Activated CD8-positive, alpha-beta memory T cell treated with anti-CD3 and anti-CD28 coated beads for 36 hours (primary cell): ENCODE results near the gene SNX9. TPM values are rescaled to one million over a fixed set of nuclear protein-coding genes. Genes with fewer than 3 reads are reported as not detected.

ENCODE experiments used
- CTCF ChIA-PET: fragments of 350-600 bp; sonication (Branson Sonifier 250); formaldehyde crosslinking; loops from one replicate; lab custom pipeline; 2021; ENCODE audit warnings: antibody characterized with exemption; lab: Charles Lee
- POLR2A ChIA-PET: fragments of 350-600 bp; sonication (Branson Sonifier 250); formaldehyde crosslinking; loops from one replicate; lab custom pipeline; 2021; ENCODE audit warnings: antibody characterized with exemption; lab: Charles Lee
- total RNA-seq, 2 experiments: library from RNA; stranded (reverse); gene quantifications; one replicate each; pipeline ENCODE4 v1.2.3, GENCODE V29; 2021

SNX9 gene
- total RNA-seq, 2 experiments from 2014 or later = 72.2 to 76.4 TPM

DNA sequence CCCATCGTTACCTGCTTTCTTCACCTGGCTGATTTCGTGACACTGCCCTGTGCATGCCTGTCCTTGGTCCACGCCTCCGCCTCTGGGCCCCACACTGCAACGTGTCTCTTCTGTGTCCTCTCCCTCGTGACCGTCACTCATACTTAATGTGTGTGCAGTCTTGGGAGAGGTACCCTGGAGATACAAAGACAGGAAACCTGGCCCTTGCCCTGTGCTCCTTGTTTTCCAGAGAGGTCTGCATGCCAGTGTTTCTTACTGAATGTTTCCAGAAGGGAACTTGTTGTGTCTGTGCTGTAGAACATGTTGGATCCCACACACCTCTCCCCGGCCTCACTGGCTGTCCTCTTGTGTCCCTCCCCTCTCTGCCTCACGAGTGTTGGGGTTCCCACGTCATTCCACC, 45.8 kb downstream of the SNX9 start:
- ChIA-PET CTCF (no interaction called here), POLR2A (no interaction called here)

DNA sequence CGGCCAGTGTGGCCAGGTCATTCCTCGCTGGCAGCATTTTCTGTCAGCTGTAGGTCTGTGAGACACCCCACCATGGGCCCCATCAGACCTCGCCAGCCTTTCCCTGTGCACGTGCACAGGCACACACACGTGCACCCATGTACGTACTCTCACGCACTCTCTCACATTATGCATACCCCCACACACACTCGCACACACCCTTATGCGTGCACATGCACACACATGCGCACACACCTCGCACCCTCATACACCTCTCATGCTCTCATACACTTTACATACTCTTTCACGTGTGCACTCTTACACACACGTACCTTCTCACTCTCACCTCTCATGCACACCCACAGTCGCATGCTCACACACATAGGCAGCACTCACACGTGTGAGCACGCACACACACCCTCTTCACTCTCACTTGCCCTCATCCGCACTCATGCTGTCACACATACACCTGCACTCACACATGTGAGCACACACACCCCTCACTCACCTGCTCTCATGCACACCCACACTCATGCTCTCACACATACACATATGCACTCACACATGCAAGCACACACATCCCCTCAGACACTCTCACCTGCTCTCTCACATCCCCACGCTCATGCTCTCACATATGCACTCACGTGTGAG, 46.7 kb downstream of the SNX9 start:
- ChIA-PET CTCF (no interaction called here), POLR2A (no interaction called here)

GRCh38 chr6:157873735-157874344, 50.8 kb downstream of the SNX9 start:
- POLR2A ChIA-PET = interaction anchor here (1.2 kb wide), 1 partner anchor 116 kb away, joined by 3 read pairs; no protein-coding TSS in a partner anchor
- CTCF ChIA-PET = interaction anchor here (0.7 to 2.3 kb wide), 12 partner anchors 12 to 198 kb away, joined by 3 to 22 read pairs (median 4); no protein-coding TSS in a partner anchor

- POLR2A ChIA-PET = interaction anchor here (1.1 kb wide), 1 partner anchor 33 kb away, joined by 3 read pairs; no protein-coding TSS in a partner anchor
Measured at GRCh38 chr6:157877149-157877548, 54.1 kb downstream of the SNX9 start.

GRCh38 chr6:157877573-157878438, 54.8 kb downstream of the SNX9 start:
- ChIA-PET CTCF (interaction anchor here (1.6 kb wide), 1 partner anchor 17 kb away, joined by 4 read pairs; no protein-coding TSS in a partner anchor), POLR2A (interaction anchor here (0.6 to 1.1 kb wide), 3 partner anchors 13 to 113 kb away, joined by 3 to 10 read pairs (median 3); no protein-coding TSS in a partner anchor)

More at GRCh38 chr6:157877149-157877548, 54.1 kb downstream of the SNX9 start:
- CTCF ChIA-PET = interaction anchor here (1.6 kb wide), 1 partner anchor 17 kb away, joined by 4 read pairs; no protein-coding TSS in a partner anchor

- ChIA-PET POLR2A (no interaction called here), CTCF (interaction anchor here (1.0 kb wide), 1 partner anchor 123 kb away, joined by 3 read pairs; no protein-coding TSS in a partner anchor)
Measured at GRCh38 chr6:157879034-157879872, 56.2 kb downstream of the SNX9 start.

DNA sequence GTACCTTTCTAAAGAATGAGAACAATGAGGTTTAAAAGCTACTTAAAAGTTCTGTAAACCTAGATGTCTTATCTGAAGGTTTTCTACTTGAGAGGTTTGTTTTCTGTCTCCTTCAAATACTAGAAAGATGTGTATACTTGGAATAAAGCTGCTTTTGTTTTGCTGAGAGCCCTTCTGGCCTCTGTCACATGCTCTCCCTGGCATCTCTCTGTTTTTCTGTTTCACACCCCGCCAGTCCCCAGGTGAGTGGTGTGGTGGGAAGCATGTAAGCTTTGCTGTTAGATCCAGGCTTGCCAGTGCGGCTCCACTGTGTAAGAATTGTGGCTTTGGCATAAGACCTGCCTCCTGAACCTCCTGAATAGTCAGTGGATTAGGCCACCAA, 56.8 kb downstream of the SNX9 start:
- ChIA-PET POLR2A (no interaction called here), CTCF (interaction anchor here (1.0 kb wide), 1 partner anchor 123 kb away, joined by 3 read pairs; no protein-coding TSS in a partner anchor)

GRCh38 chr6:157880534-157880933, 57.5 kb downstream of the SNX9 start:
- CTCF ChIA-PET = interaction anchor here (0.6 kb wide), 1 partner anchor 37 kb away, joined by 4 read pairs; no protein-coding TSS in a partner anchor
- POLR2A ChIA-PET = no interaction called here

GRCh38 chr6:157881342-157881741, 58.3 kb downstream of the SNX9 start:
- CTCF ChIA-PET = interaction anchor here (0.6 kb wide), 1 partner anchor 38 kb away, joined by 4 read pairs; no protein-coding TSS in a partner anchor
- POLR2A ChIA-PET = no interaction called here

GRCh38 chr6:157884756-157885155, 61.7 kb downstream of the SNX9 start:
- POLR2A ChIA-PET = no interaction called here

DNA sequence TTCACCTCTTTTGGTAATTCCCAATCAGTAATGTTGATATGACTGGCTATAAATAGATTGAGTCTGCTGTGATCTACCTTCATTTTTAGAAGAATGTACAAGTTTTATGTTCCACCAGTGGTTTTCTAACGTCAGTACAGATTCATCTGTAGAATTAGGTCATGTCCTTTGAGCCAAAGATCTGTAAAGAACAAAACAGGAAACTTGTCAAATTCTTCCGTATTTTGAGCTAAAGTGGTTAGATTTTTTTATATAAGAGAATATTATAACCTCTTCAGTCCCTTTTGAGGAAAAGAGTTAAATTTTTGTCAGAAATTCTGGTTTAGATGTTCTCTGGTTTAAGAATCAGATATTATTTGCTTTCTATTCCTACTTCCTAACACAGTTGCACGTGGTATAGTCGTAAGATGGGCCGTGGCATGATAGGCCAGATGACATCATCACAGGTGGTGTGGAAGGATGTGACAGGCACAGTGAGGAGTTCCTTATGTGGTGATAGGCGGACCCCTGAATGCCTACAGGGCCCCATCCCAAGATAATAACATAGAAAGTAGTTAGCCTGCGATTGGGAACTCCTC, 62.3 kb downstream of the SNX9 start:
- POLR2A ChIA-PET = interaction anchor here (1.2 kb wide), 1 partner anchor 124 kb away, joined by 3 read pairs; no protein-coding TSS in a partner anchor

More at GRCh38 chr6:157884756-157885155, 61.7 kb downstream of the SNX9 start:
- CTCF ChIA-PET = interaction anchor here (0.5 to 1.3 kb wide), 3 partner anchors 11 to 383 kb away, joined by 3 read pairs; partner anchors contain the start of gene SYNJ2

GRCh38 chr6:157885876-157886275, 62.8 kb downstream of the SNX9 start:
- POLR2A ChIA-PET = interaction anchor here (0.5 to 1.2 kb wide), 2 partner anchors 9 to 124 kb away, joined by 3 to 4 read pairs; no protein-coding TSS in a partner anchor
- CTCF ChIA-PET = interaction anchor here (0.6 to 1.4 kb wide), 5 partner anchors 12 to 129 kb away, joined by 3 to 5 read pairs (median 3); partner anchors contain the start of gene SYNJ2

More for the DNA sequence above, 62.3 kb downstream of the SNX9 start:
- CTCF ChIA-PET = interaction anchor here (0.5 to 1.4 kb wide), 5 partner anchors 12 to 383 kb away, joined by 3 to 5 read pairs (median 3); partner anchors contain the start of gene SYNJ2

GRCh38 chr6:157887892-157888291, 64.8 kb downstream of the SNX9 start:
- POLR2A ChIA-PET = no interaction called here
- CTCF ChIA-PET = no interaction called here

DNA sequence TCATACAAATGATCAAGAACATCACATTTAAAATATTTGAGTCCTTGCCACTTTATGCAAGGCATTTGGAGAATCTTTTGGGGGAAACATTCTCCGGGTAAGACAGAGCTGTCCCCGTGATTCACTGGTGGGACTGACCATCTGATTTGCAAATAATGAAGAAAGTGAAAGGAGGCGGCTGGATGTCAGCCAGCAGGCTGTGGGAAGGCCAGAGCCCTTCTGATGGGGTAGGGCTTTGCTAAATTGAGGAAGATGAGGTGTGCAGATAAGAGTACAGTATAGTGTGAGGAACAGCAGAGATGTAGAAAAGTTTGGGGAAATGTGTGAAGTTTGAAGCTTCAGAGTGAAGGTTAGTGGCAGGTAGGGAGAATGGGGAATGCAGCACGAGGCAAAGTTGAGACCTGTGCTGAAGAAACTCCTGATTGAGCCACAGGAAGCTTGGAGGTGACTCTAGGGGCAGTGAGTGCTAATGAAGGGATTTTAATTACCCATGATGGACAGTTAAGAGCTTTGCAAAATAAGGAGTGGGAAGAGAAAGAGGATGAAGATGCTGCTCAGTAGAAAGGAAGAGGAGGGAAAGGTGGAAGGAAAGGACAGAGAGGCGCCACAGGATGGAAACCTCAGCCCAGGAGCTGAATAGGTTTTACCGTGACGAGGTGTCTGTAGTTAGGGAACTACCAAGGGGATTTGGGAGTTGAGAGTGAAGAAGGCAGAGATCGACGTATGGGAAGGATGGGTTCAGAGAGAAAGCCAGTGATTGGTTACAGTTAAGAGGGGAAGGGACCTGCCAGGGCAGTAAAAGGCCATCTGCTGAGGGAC, 68.7 kb downstream of the SNX9 start:
- ChIA-PET CTCF (interaction anchor here (0.7 to 1.5 kb wide), 2 partner anchors 18 to 135 kb away, joined by 3 to 5 read pairs; no protein-coding TSS in a partner anchor), POLR2A (no interaction called here)

- CTCF ChIA-PET = interaction anchor here (0.7 to 1.5 kb wide), 2 partner anchors 19 to 136 kb away, joined by 3 to 5 read pairs; no protein-coding TSS in a partner anchor
- POLR2A ChIA-PET = no interaction called here
Measured at GRCh38 chr6:157892363-157892877, 69.4 kb downstream of the SNX9 start.

GRCh38 chr6:157893238-157893637, 70.2 kb downstream of the SNX9 start:
- ChIA-PET POLR2A (no interaction called here), CTCF (interaction anchor here (0.5 to 1.5 kb wide), 5 partner anchors 20 to 183 kb away, joined by 3 to 5 read pairs (median 3); no protein-coding TSS in a partner anchor)
